ENCODE data around the gene ASTN2. TPM values are rescaled to one million over a fixed set of nuclear protein-coding genes. Genes with fewer than 3 reads are reported as not detected.

Gene ASTN2
- total RNA-seq, 2 donors from 2014 or later = 113 to 153 TPM

- DNase-seq (ENCODE audit: low spot score) = no peak
- Histone ChIP-seq H3K27me3 (replicated peaks; ENCODE audit: insufficient read depth) (no peaks in the 10 kb centered on the region), H3K4me3 (no peak overlapping the region), H3K4me1 (replicated peaks) (no peaks in the 10 kb centered on the region), H3K9me3 (no peaks in the 10 kb centered on the region), H3K27ac (no peak overlapping the region), H3K36me3 (no peaks in the 10 kb centered on the region)
- intact Hi-C loops (cut with DNase I) = no loop called here
- TF ChIP-seq POLR2AphosphoS5 (IDR thresholded peaks at IDR 0.05) = no peak
- no peak for TF ChIP-seq POLR2A (IDR thresholded peaks at IDR 0.05)
- no peak for TF ChIP-seq CTCF (IDR thresholded peaks at IDR 0.05)
Observed at GRCh38 chr9:117010061-117010460, 404.8 kb downstream of the ASTN2 start.

- intact Hi-C loops (cut with DNase I) = no loop called here
Observed at GRCh38 chr9:117008876-117009275, 406.0 kb downstream of the ASTN2 start.

GRCh38 chr9:117008461-117008860 is 406.4 kb downstream of the ASTN2 start:
- no peak for DNase-seq (ENCODE audit: low spot score)
- H3K27ac ChIP-seq = no peak overlapping the region
- no peaks in the 10 kb centered on the region for H3K27me3 ChIP-seq (replicated peaks; ENCODE audit: insufficient read depth)
- no peak overlapping the region for H3K4me3 ChIP-seq
- H3K9me3 ChIP-seq = no peaks in the 10 kb centered on the region
- no peaks in the 10 kb centered on the region for H3K36me3 ChIP-seq
- TF ChIP-seq CTCF (IDR thresholded peaks at IDR 0.05) (no peak), POLR2AphosphoS5 (IDR thresholded peaks at IDR 0.05) (no peak), POLR2A (IDR thresholded peaks at IDR 0.05) (no peak)
- H3K4me1 ChIP-seq (replicated peaks) = no peaks in the 10 kb centered on the region
- intact Hi-C loops (cut with DNase I) = no loop called here

More at GRCh38 chr9:117008876-117009275, 406.0 kb downstream of the ASTN2 start:
- Histone ChIP-seq H3K27me3 (replicated peaks; ENCODE audit: insufficient read depth) (no peaks in the 10 kb centered on the region), H3K9me3 (no peaks in the 10 kb centered on the region), H3K27ac (no peak overlapping the region), H3K36me3 (no peaks in the 10 kb centered on the region), H3K4me1 (replicated peaks) (no peaks in the 10 kb centered on the region), H3K4me3 (no peak overlapping the region)
- no peak for DNase-seq (ENCODE audit: low spot score)
- TF ChIP-seq CTCF (IDR thresholded peaks at IDR 0.05) = no peak
- TF ChIP-seq POLR2A (IDR thresholded peaks at IDR 0.05) = no peak
- no peak for TF ChIP-seq POLR2AphosphoS5 (IDR thresholded peaks at IDR 0.05)
- WGBS = 85% methylated on average over 2 of the region's 2 CpGs

- H3K27me3 ChIP-seq (replicated peaks; ENCODE audit: insufficient read depth) = no peaks in the 10 kb centered on the region
- H3K4me3 ChIP-seq = no peak overlapping the region
- no peak for DNase-seq (ENCODE audit: low spot score)
- H3K36me3 ChIP-seq = no peaks in the 10 kb centered on the region
- no peak overlapping the region for H3K27ac ChIP-seq
- TF ChIP-seq POLR2AphosphoS5 (IDR thresholded peaks at IDR 0.05) (no peak), CTCF (IDR thresholded peaks at IDR 0.05) (no peak), POLR2A (IDR thresholded peaks at IDR 0.05) (no peak)
- 75% methylated on average over 3 of the region's 3 CpGs for WGBS
- H3K4me1 ChIP-seq (replicated peaks) = no peaks in the 10 kb centered on the region
- intact Hi-C loops (cut with DNase I) = no loop called here
- H3K9me3 ChIP-seq = no peaks in the 10 kb centered on the region
Observed at GRCh38 chr9:117002686-117003085, 412.2 kb downstream of the ASTN2 start.

- no peak for DNase-seq (ENCODE audit: low spot score)
Observed at GRCh38 chr9:117000834-117001233, 414.0 kb downstream of the ASTN2 start.

More at GRCh38 chr9:117000834-117001233, 414.0 kb downstream of the ASTN2 start:
- H3K4me3 ChIP-seq = no peak overlapping the region
- intact Hi-C loops (cut with DNase I) = no loop called here
- H3K27me3 ChIP-seq (replicated peaks; ENCODE audit: insufficient read depth) = no peaks in the 10 kb centered on the region
- TF ChIP-seq CTCF (IDR thresholded peaks at IDR 0.05) (no peak), POLR2AphosphoS5 (IDR thresholded peaks at IDR 0.05) (no peak), POLR2A (IDR thresholded peaks at IDR 0.05) (no peak)
- no peak overlapping the region for H3K27ac ChIP-seq
- no peaks in the 10 kb centered on the region for H3K36me3 ChIP-seq
- no peaks in the 10 kb centered on the region for H3K4me1 ChIP-seq (replicated peaks)
- H3K9me3 ChIP-seq = no peaks in the 10 kb centered on the region

Measured in prostate gland (tissue), 2 donors.